Measurements from ENCODE around the gene CHI3L1.

The CHI3L1 gene

GRCh38 chr1:203190949-203191348, 4.4 kb upstream of the CHI3L1 start:
- Histone ChIP-seq H3K36me3 (ENCODE audit: insufficient read depth, low read length) (no peaks in the 10 kb centered on the region), H3K27me3 (ENCODE audit: insufficient read depth, low read length, poor library complexity) (peaks cover 37% of the 10 kb centered on the region), H3K4me3 (ENCODE audit: low read depth in 1 of 2, low read length in 2 of 2) (no peak overlapping the region), H3K9me3 (ENCODE audit: insufficient read depth, low read length, severe bottlenecking) (no peaks in the 10 kb centered on the region), H3K9ac (ENCODE audit: low read depth, low read length) (no peak overlapping the region), H3K79me2 (ENCODE audit: insufficient read depth, low read length) (no peaks in the 10 kb centered on the region), H3K4me2 (ENCODE audit: insufficient read depth, low read length) (no peak overlapping the region), H3K4me1 (ENCODE audit: insufficient read depth, low read length) (no peaks in the 10 kb centered on the region), H3K27ac (ENCODE audit: low read length) (no peak overlapping the region), H2AFZ (ENCODE audit: low read depth, low read length) (no peak overlapping the region), H4K20me1 (ENCODE audit: insufficient read depth, low read length) (no peaks in the 10 kb centered on the region)
- DNase-seq (no peak), ATAC-seq (ENCODE audit: insufficient read depth, low read depth) (no peak)
- TF ChIP-seq CTCF (IDR thresholded peaks at IDR 0.05; ENCODE audit: borderline replicate concordance, extremely low read depth, low read length, poor library complexity, severe bottlenecking), result no peak
- TF ChIP-seq EZH2 (IDR thresholded peaks at IDR 0.05; ENCODE audit: borderline replicate concordance, low read depth, low read length, severe bottlenecking), result no peak

GRCh38 chr1:203189951-203190352, 3.4 kb upstream of the CHI3L1 start:
- Histone ChIP-seq H3K4me2 (ENCODE audit: insufficient read depth, low read length) (no peak overlapping the region), H3K4me3 (ENCODE audit: low read depth in 1 of 2, low read length in 2 of 2) (no peak overlapping the region), H3K79me2 (ENCODE audit: insufficient read depth, low read length) (no peaks in the 10 kb centered on the region), H3K27ac (ENCODE audit: low read length) (no peak overlapping the region), H2AFZ (ENCODE audit: low read depth, low read length) (no peak overlapping the region), H3K27me3 (ENCODE audit: insufficient read depth, low read length, poor library complexity) (peaks cover 39% of the 10 kb centered on the region), H3K9ac (ENCODE audit: low read depth, low read length) (no peak overlapping the region), H3K36me3 (ENCODE audit: insufficient read depth, low read length) (no peaks in the 10 kb centered on the region), H4K20me1 (ENCODE audit: insufficient read depth, low read length) (no peaks in the 10 kb centered on the region), H3K9me3 (ENCODE audit: insufficient read depth, low read length, severe bottlenecking) (no peaks in the 10 kb centered on the region), H3K4me1 (ENCODE audit: insufficient read depth, low read length) (no peaks in the 10 kb centered on the region)
- ATAC-seq (ENCODE audit: insufficient read depth, low read depth), result no peak
- no peak for DNase-seq
- TF ChIP-seq EZH2 (IDR thresholded peaks at IDR 0.05; ENCODE audit: borderline replicate concordance, low read depth, low read length, severe bottlenecking) (no peak), CTCF (IDR thresholded peaks at IDR 0.05; ENCODE audit: borderline replicate concordance, extremely low read depth, low read length, poor library complexity, severe bottlenecking) (no peak)

- no peaks in the 10 kb centered on the region for H3K9me3 ChIP-seq (ENCODE audit: insufficient read depth, low read length, severe bottlenecking)
- no peak overlapping the region for H3K4me3 ChIP-seq (ENCODE audit: low read depth in 1 of 2, low read length in 2 of 2)
- ATAC-seq (ENCODE audit: insufficient read depth, low read depth), result no peak
- no peaks in the 10 kb centered on the region for H3K79me2 ChIP-seq (ENCODE audit: insufficient read depth, low read length)
- TF ChIP-seq CTCF (IDR thresholded peaks at IDR 0.05; ENCODE audit: borderline replicate concordance, extremely low read depth, low read length, poor library complexity, severe bottlenecking), result no peak
- TF ChIP-seq EZH2 (IDR thresholded peaks at IDR 0.05; ENCODE audit: borderline replicate concordance, low read depth, low read length, severe bottlenecking), result no peak
- H4K20me1 ChIP-seq (ENCODE audit: insufficient read depth, low read length), result no peaks in the 10 kb centered on the region
- DNase-seq, result no peak
- H3K27me3 ChIP-seq (ENCODE audit: insufficient read depth, low read length, poor library complexity), result peaks cover 39% of the 10 kb centered on the region
- no peak overlapping the region for H3K27ac ChIP-seq (ENCODE audit: low read length)
- H3K4me1 ChIP-seq (ENCODE audit: insufficient read depth, low read length), result no peaks in the 10 kb centered on the region
- H3K4me2 ChIP-seq (ENCODE audit: insufficient read depth, low read length), result no peak overlapping the region
- no peak overlapping the region for H2AFZ ChIP-seq (ENCODE audit: low read depth, low read length)
- no peaks in the 10 kb centered on the region for H3K36me3 ChIP-seq (ENCODE audit: insufficient read depth, low read length)
- no peak overlapping the region for H3K9ac ChIP-seq (ENCODE audit: low read depth, low read length)
These were observed 2.3 kb upstream of the CHI3L1 start for GRCh38 chr1:203188686-203189232.

All from DND-41 (cell line).